COLO668 (cell line): Measurements from ENCODE around the gene PHC3.
"Not testable (repeated sequence)": the region's sequence is repeated elsewhere in the genome, so short reads cannot be mapped to it uniquely, and the experiment has no call there.

ENCODE experiments used
- DNase-seq: peaks from one replicate; lab custom pipeline; 2025; ENCODE audit not compliant: unreplicated experiment; lab: John Stamatoyannopoulos, UW

Gene PHC3

GRCh38 chr3:170130532-170130931 is 51.0 kb downstream of the PHC3 start:
- DNase-seq: no peak

DNA sequence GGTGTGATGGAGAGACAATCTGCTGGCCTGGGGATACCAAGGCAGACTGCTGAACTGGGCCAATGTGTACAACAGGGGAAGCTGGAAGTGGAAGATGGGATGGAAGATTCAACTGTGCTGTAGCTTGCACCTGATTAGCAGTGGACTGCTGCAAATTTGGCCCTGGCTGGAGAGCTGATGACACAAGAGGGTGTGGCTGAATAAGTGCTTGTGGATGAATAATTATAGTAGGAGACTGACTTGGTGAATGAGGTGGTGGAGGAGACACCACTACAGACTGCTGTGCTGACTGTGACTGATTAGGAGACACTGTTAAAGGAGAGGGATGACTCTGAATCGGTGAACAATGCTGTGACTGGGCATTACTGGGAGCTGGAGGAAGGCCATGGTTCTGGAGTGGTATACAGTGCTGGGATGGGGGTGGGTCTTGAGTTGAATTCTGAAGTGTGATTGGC is 52.5 kb downstream of the PHC3 start:
- no peak for DNase-seq

DNA sequence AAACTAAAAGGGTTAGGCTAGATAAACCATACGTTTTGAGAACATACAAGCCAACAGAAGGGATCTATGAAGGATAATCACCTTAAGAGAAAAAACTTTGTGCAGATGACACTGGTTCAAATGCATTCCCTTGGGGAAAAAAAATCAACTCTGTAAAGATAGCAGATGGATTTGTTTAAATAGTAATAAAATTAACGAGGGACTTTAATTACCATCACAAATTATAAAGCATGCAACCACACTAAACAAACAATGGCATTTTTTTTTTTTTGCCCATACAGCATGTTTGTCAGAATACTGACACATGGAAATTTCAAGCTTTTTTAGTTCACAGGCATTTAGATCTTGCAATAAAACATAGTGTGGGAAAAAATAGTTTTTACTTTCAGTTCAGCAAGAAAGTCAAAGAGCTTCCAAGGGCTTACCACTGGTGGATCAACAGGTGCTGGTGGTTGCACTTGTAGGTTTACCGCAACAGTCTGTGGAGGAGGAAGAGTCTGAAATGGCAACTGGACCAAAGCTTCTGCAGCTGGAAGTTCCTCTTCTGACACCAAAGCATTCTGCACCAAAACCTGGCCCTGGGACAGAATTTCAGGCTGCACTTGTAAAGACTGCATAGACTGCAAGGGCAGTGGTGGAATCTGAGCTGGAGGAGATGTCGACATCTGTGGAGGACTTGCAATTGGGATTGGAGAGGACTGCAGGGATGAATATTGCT is 53.1 kb downstream of the PHC3 start:
- no peak for DNase-seq

- no peak for DNase-seq
Observed at GRCh38 chr3:170117134-170117533, 64.4 kb downstream of the PHC3 start.

- not testable (repeated sequence) for DNase-seq
Observed at GRCh38 chr3:170114165-170114564, 67.4 kb downstream of the PHC3 start.

GRCh38 chr3:170111147-170111771 is 70.3 kb downstream of the PHC3 start:
- DNase-seq: no peak

- DNase-seq: no peak
Observed at GRCh38 chr3:170109579-170110293, 71.8 kb downstream of the PHC3 start.

DNA sequence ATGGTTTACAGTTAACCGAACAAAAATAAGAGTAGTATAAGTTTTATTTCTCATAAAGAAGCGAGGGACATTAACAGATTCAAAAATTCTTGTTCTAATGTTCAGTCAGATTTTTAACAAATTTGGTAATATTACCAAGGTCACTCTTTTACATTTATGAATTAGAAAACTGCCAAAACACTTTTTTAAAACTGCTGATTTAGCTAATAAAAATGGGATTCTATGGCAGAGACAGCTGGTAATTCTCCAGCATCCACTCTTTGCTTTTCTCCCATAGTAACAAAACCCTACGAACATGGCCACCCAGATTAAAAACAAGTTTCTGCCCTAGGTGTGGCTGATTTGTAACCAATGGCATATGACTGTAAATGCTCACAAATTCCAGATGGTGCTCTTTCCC is 72.6 kb downstream of the PHC3 start:
- no peak for DNase-seq

GRCh38 chr3:170107941-170108340 is 73.6 kb downstream of the PHC3 start:
- no peak for DNase-seq

GRCh38 chr3:170102431-170102830 is 79.1 kb downstream of the PHC3 start:
- no peak for DNase-seq

DNA sequence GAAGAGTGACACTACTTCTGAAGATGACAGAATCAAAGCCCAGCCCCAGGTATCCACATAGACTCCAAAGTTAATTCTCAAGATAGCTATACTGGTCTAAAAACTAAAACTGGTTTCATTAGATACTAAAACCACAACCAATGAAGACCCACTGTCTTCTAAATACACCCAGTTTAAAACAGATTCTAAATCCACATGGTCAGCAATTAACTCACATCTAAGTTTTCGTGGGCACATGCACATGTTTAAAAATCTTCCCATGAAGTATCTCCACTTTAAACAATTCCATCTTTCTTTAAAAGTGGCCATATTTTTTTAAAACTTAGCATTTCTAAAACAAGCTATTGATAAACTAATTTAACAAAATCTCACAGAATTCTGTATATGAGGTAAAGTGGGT is 80.6 kb downstream of the PHC3 start:
- DNase-seq: no peak

DNA sequence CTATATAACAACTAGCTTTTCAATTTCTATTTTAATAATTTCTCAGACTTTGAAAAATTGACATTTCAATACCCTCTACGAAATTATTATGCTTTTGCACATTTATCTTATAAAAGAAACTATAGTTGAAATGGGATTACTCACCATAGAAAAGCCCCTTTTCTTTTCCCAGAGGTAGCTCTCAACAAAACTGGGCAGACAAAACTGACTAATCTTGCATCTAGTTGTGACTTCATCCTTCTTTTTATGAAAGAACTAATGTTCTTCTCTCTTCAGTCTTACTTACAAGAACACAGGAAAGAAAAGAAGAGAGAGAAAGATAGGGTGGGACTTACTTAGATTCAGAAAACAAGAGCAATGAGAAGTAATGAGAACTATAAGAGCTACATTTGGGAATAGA is 82.8 kb downstream of the PHC3 start:
- no peak for DNase-seq

- no peak for DNase-seq
Observed at GRCh38 chr3:170096342-170096741, 85.2 kb downstream of the PHC3 start.

GRCh38 chr3:170095771-170096170 is 85.8 kb downstream of the PHC3 start:
- DNase-seq: no peak

DNA sequence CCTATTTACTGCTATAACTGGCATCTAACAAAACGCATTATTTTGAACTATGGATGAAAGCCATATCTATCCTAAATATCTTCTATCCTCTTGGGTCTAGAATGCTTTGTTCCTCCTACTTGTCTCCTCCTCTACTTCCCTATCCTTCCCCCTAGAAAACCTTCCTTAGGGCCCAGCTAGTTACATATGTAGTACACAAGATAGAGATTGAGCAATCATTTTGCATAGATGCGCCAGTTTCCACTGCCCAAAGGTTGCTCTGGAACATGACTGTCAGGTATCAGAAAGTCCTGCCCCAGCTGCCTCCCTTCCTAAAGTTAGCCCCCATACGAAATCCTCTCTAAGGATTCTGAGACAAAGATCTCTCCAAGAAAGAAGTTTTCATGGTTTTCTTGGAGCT is 88.6 kb downstream of the PHC3 start:
- no peak for DNase-seq

- no peak for DNase-seq
Observed at GRCh38 chr3:170090601-170090981, 90.9 kb downstream of the PHC3 start.

DNA sequence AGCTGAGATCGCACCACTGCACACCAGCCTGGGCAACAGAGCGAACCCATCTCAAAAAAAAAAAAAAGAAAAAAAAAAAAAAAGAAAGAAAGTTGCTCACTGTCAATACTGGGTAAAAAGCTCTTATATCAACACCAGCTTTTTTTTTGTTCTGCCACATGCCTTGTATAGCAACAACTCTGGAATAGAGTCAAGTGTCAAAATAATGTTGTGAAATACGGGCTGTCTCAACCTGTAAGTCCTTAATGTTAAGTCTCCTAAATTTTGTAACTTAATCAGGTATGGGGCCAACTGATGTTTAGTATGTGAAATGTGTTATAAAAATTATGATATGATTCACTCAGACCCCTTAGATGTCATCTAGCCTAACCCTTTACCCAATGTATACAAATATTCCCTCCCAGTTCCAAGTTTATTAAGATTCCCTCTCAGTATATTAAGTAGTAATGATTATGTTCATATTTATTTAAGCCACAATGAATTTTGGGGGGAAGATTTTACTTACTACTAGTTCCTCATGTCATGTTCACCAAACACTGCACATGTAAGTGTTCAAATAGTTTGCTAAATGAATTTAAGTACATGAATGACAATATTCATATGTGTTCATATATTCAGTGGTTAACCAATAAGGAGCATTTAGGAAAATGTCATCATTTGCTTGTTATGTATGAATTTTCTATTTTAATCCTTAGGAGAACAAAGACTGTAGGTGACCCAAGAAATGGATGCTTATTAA is 91.5 kb downstream of the PHC3 start:
- no peak for DNase-seq

- DNase-seq: no peak
Observed at GRCh38 chr3:170085396-170085795, 96.1 kb downstream of the PHC3 start.

- no peak for DNase-seq
Observed at GRCh38 chr3:170083343-170083742, 98.2 kb downstream of the PHC3 start.

DNA sequence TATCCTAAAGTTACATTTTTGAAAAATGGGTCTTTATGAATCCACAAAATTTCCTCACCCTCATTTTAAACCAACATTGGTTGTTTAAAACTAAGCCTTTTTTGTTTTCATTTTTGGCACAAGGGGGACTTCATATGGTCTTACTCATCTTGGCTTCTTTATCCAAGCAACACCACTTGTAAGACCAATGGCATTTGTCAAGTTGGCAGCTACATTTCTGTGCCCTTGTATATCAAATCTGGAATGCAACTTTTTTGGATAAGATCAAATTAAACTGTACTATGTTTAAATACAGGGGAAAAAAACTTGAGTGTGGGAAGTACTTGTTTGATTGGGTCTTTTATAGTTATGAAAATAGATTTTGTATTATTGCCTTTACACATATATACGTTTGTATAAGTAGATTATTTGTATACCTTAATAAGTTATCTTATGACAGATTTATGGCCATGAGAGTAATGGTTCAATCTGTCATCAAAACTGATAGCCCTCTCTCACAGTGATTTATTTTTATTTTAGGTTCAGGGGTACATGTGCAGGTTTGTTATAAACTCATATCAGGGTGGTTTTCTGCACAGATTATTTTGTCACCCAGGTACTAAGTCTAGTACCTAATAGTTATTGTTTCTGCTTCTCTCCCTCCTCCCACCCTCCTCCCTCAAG is 100.3 kb downstream of the PHC3 start:
- DNase-seq: no peak

DNA sequence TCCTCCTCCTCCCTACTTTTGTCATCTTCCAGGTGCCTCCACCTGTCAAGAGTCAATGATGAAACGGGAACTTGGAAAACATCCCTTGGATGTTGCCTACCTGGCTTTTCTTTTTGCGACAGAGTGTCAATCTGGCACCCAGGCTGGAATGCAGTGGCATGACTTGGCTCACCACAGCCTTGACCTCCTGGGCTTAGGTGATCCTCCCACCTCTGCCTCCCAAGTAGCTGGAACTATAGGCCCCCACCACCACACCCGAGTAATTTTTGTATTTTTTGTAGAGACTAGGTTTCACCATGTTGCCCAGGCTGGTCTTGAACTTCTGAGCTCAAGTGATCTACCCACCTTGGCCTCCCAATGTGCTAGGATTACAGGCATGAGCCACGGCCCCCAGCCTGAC is 100.9 kb downstream of the PHC3 start:
- no peak for DNase-seq
